ENCODE results near the gene DPY19L2.
"Not testable (repeated sequence)": the region's sequence is repeated elsewhere in the genome, so short reads cannot be mapped to it uniquely, and the experiment has no call there.

The DPY19L2 gene

GRCh38 chr12:63658501-63658900, 9.8 kb downstream of the DPY19L2 start:
- DNase-seq, result not testable (repeated sequence)

- DNase-seq, result not testable (repeated sequence)
Measured at GRCh38 chr12:63656407-63656806, 11.9 kb downstream of the DPY19L2 start.

- DNase-seq, result not testable (repeated sequence)
Measured at GRCh38 chr12:63655543-63656257, 12.6 kb downstream of the DPY19L2 start.

GRCh38 chr12:63654481-63654880, 13.8 kb downstream of the DPY19L2 start:
- DNase-seq, result not testable (repeated sequence)

- not testable (repeated sequence) for DNase-seq
Measured at GRCh38 chr12:63649517-63649916, 18.8 kb downstream of the DPY19L2 start.

GRCh38 chr12:63643381-63644140, 24.7 kb downstream of the DPY19L2 start:
- not testable (repeated sequence) for DNase-seq

GRCh38 chr12:63624258-63624657, 44.0 kb downstream of the DPY19L2 start:
- DNase-seq, result not testable (repeated sequence)

- DNase-seq, result not testable (repeated sequence)
Measured at GRCh38 chr12:63615544-63615943, 52.7 kb downstream of the DPY19L2 start.

- DNase-seq, result not testable (repeated sequence)
Measured at GRCh38 chr12:63611285-63611684, 57.0 kb downstream of the DPY19L2 start.

- not testable (repeated sequence) for DNase-seq
Measured at GRCh38 chr12:63609281-63609680, 59.0 kb downstream of the DPY19L2 start.

- DNase-seq, result not testable (repeated sequence)
Measured at GRCh38 chr12:63604985-63605384, 63.3 kb downstream of the DPY19L2 start.

GRCh38 chr12:63594828-63595227, 73.5 kb downstream of the DPY19L2 start:
- not testable (repeated sequence) for DNase-seq

GRCh38 chr12:63584426-63584825, 83.9 kb downstream of the DPY19L2 start:
- not testable (repeated sequence) for DNase-seq

- not testable (repeated sequence) for DNase-seq
Measured at GRCh38 chr12:63583289-63583688, 85.0 kb downstream of the DPY19L2 start.

GRCh38 chr12:63577631-63578030, 90.7 kb downstream of the DPY19L2 start:
- not testable (repeated sequence) for DNase-seq

GRCh38 chr12:63572038-63572437, 96.3 kb downstream of the DPY19L2 start:
- DNase-seq, result not testable (repeated sequence)

GRCh38 chr12:63558445-63558844, 109.8 kb downstream of the DPY19L2 start:
- not testable (repeated sequence) for DNase-seq

- DNase-seq, result not testable (repeated sequence)
Measured at GRCh38 chr12:63551397-63551796, 116.9 kb downstream of the DPY19L2 start.

- DNase-seq, result not testable (repeated sequence)
Measured at GRCh38 chr12:63549034-63549433, 119.3 kb downstream of the DPY19L2 start.

GRCh38 chr12:63545298-63545916, 122.9 kb downstream of the DPY19L2 start:
- DNase-seq, result not testable (repeated sequence)

GRCh38 chr12:63538656-63539055, 129.6 kb downstream of the DPY19L2 start:
- DNase-seq, result not testable (repeated sequence)

- DNase-seq, result not testable (repeated sequence)
Measured at GRCh38 chr12:63537838-63538237, 130.5 kb downstream of the DPY19L2 start.

- not testable (repeated sequence) for DNase-seq
Measured at GRCh38 chr12:63529641-63530040, 138.7 kb downstream of the DPY19L2 start.
